ENCODE measurements around the gene GLYR1.

Gene GLYR1

GRCh38 chr16:4846901-4847773 is at the start of gene GLYR1, which contains the start of gene UBN1:
GLYR1 (minus strand) TSS chr16:4847288; CDS start chr16:4847265, 23 bp downstream.
UBN1 (plus strand) TSS chr16:4847481; CDS start chr16:4852918, 5,437 bp downstream.
- TF ChIP-seq EGR1 (IDR thresholded peaks at IDR 0.05) (peak; percentile 50; the same call in 1 of the 2 replicates), MAX (IDR thresholded peaks at IDR 0.05) (no peak; the same call in none of the 2 replicates), CREB1 (IDR thresholded peaks at IDR 0.05; ENCODE audit: low read depth) (peak; percentile 74; the same call in 1 of the 2 replicates), ZBTB7A (IDR thresholded peaks at IDR 0.05; ENCODE audit: low read depth) (0 out of 2 replicates have a peak, but pooled peaks have one; percentile 33), USF1 (IDR thresholded peaks at IDR 0.05) (peak; percentile 100), FOXM1 (IDR thresholded peaks at IDR 0.05; ENCODE audit: borderline replicate concordance, low read depth) (0 out of 2 replicates have a peak, but pooled peaks have one; percentile 26), NFIC (IDR thresholded peaks at IDR 0.05) (0 out of 2 replicates have a peak, but pooled peaks have one; percentile 13), TCF12 (IDR thresholded peaks at IDR 0.05; ENCODE audit: low read depth) (peak; percentile 56; the same call in 1 of the 2 replicates), YY1 (IDR thresholded peaks at IDR 0.05; ENCODE audit: low read depth) (peak; percentile 96), RAD21 (IDR thresholded peaks at IDR 0.05; ENCODE audit: low read depth) (no peak), TAF1 (IDR thresholded peaks at IDR 0.05; ENCODE audit: low read depth) (peak; percentile 99), CEBPB (IDR thresholded peaks at IDR 0.05) (no peak), TEAD4 (IDR thresholded peaks at IDR 0.05) (peak; percentile 20; the same call in 1 of the 2 replicates), EP300 (IDR thresholded peaks at IDR 0.05; ENCODE audit: borderline replicate concordance) (peak; percentile 34; the same call in 1 of the 2 replicates), REST (IDR thresholded peaks at IDR 0.05; ENCODE audit: low read depth) (no peak)

- TF ChIP-seq EP300 (IDR thresholded peaks at IDR 0.05; ENCODE audit: borderline replicate concordance) (no peak), TAF1 (IDR thresholded peaks at IDR 0.05; ENCODE audit: low read depth) (no peak), YY1 (IDR thresholded peaks at IDR 0.05; ENCODE audit: low read depth) (no peak), REST (IDR thresholded peaks at IDR 0.05; ENCODE audit: low read depth) (no peak), EGR1 (IDR thresholded peaks at IDR 0.05) (no peak), FOXM1 (IDR thresholded peaks at IDR 0.05; ENCODE audit: borderline replicate concordance, low read depth) (no peak), CREB1 (IDR thresholded peaks at IDR 0.05; ENCODE audit: low read depth) (no peak), RAD21 (IDR thresholded peaks at IDR 0.05; ENCODE audit: low read depth) (no peak), TEAD4 (IDR thresholded peaks at IDR 0.05) (no peak), TCF12 (IDR thresholded peaks at IDR 0.05; ENCODE audit: low read depth) (no peak), USF1 (IDR thresholded peaks at IDR 0.05) (no peak), CEBPB (IDR thresholded peaks at IDR 0.05) (no peak), MAX (IDR thresholded peaks at IDR 0.05) (no peak), NFIC (IDR thresholded peaks at IDR 0.05) (no peak), ZBTB7A (IDR thresholded peaks at IDR 0.05; ENCODE audit: low read depth) (no peak)
These were observed 48.3 kb upstream of the GLYR1 start for GRCh38 chr16:4895366-4895765.

- peak; percentile 87 for TF ChIP-seq USF1 (IDR thresholded peaks at IDR 0.05)
- TF ChIP-seq TCF12 (IDR thresholded peaks at IDR 0.05; ENCODE audit: low read depth), result no peak
These were observed 47.4 kb upstream of the GLYR1 start for GRCh38 chr16:4894276-4895150.

- TF ChIP-seq REST (IDR thresholded peaks at IDR 0.05; ENCODE audit: low read depth), result no peak
- no peak for TF ChIP-seq NFIC (IDR thresholded peaks at IDR 0.05)
- TF ChIP-seq EP300 (IDR thresholded peaks at IDR 0.05; ENCODE audit: borderline replicate concordance), result no peak
- no peak for TF ChIP-seq YY1 (IDR thresholded peaks at IDR 0.05; ENCODE audit: low read depth)
- no peak for TF ChIP-seq TAF1 (IDR thresholded peaks at IDR 0.05; ENCODE audit: low read depth)
- TF ChIP-seq CREB1 (IDR thresholded peaks at IDR 0.05; ENCODE audit: low read depth), result no peak
- no peak for TF ChIP-seq RAD21 (IDR thresholded peaks at IDR 0.05; ENCODE audit: low read depth)
- TF ChIP-seq ZBTB7A (IDR thresholded peaks at IDR 0.05; ENCODE audit: low read depth), result no peak
- no peak for TF ChIP-seq MAX (IDR thresholded peaks at IDR 0.05)
- TF ChIP-seq TEAD4 (IDR thresholded peaks at IDR 0.05), result no peak
- no peak for TF ChIP-seq CEBPB (IDR thresholded peaks at IDR 0.05)
- TF ChIP-seq FOXM1 (IDR thresholded peaks at IDR 0.05; ENCODE audit: borderline replicate concordance, low read depth), result no peak
- no peak for TF ChIP-seq EGR1 (IDR thresholded peaks at IDR 0.05)
- TF ChIP-seq TCF12 (IDR thresholded peaks at IDR 0.05; ENCODE audit: low read depth), result no peak
- no peak for TF ChIP-seq USF1 (IDR thresholded peaks at IDR 0.05)
These were observed 46.2 kb upstream of the GLYR1 start for GRCh38 chr16:4893103-4893862.

Data from Ishikawa (cell line).